ENCODE data around the gene PTPRN2. TPM values are rescaled to one million over a fixed set of nuclear protein-coding genes. Genes with fewer than 3 reads are reported as not detected.

PTPRN2 gene
- total and polyA plus RNA-seq, 8 donors = 4.9 to 136 (median 46.8) TPM

GRCh38 chr7:157550300-157551275, 1037.0 kb downstream of the PTPRN2 start:
- H3K27ac ChIP-seq = no peak overlapping the region
- 92 to 94% (median 93%) methylated on average over 30 to 31 of the region's 31 CpGs for WGBS, 5 donors
- no peak for DNase-seq
- no peaks in the 10 kb centered on the region for H3K4me1 ChIP-seq
- no peaks in the 10 kb centered on the region for H3K9me3 ChIP-seq
- intact Hi-C loops (cut with DNase I; ENCODE audit: low total_unique reads) = no loop called here
- no peak for TF ChIP-seq POLR2AphosphoS5 (IDR thresholded peaks at IDR 0.05)
- TF ChIP-seq CTCF (IDR thresholded peaks at IDR 0.05) = no peak
- no peak for TF ChIP-seq POLR2A (IDR thresholded peaks at IDR 0.05)
- TF ChIP-seq EP300 (IDR thresholded peaks at IDR 0.05) = no peak
- no peaks in the 10 kb centered on the region for H3K27me3 ChIP-seq
- no peak overlapping the region for H3K4me3 ChIP-seq
- H3K36me3 ChIP-seq = peaks cover 4 to 52% (median 44%) of the 10 kb centered on the region in 4 donors

- DNase-seq = no peak
- Histone ChIP-seq H3K36me3 (peaks cover 4 to 60% (median 46%) of the 10 kb centered on the region in 4 donors), H3K4me3 (no peak overlapping the region), H3K27ac (no peak overlapping the region), H3K4me1 (no peaks in the 10 kb centered on the region), H3K9me3 (no peaks in the 10 kb centered on the region), H3K27me3 (no peaks in the 10 kb centered on the region)
- intact Hi-C loops (cut with DNase I; ENCODE audit: low total_unique reads) = no loop called here
- WGBS, 5 donors = 94 to 97% (median 95%) methylated on average over 22 of the region's 22 CpGs
- no peak for TF ChIP-seq POLR2A (IDR thresholded peaks at IDR 0.05)
- TF ChIP-seq CTCF (IDR thresholded peaks at IDR 0.05) = no peak
- no peak for TF ChIP-seq EP300 (IDR thresholded peaks at IDR 0.05)
- TF ChIP-seq POLR2AphosphoS5 (IDR thresholded peaks at IDR 0.05) = no peak
Measured at GRCh38 chr7:157549612-157550299, 1037.9 kb downstream of the PTPRN2 start.

DNA sequence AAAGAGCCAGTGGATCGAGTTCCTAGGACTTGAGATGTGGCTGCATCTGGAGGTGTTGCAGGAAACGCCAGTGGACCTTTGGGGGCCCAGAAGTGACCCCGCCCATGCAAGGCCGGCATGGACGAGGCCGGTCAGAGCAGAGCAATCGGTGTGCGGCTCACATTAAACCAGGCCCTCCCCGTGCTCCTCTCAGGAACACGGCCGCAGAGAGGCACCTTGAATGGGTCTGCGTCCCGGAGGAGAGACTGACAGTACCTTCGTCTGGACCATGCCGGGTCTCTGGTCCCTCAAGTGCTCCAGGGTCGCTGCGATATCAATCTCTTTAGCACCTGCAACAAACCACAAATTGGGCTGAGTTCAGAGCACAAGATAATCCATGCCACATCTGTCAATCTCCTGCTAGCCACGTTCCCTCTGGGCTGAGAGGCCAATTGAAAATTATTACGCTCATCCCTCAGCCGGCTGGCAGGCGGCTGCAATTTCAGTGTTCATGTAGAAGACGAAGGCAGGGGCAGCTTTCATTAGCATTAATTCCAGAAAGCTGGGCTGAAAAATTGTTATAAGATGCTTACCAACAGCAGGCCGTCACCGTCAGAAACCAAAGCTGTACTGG, 1038.8 kb downstream of the PTPRN2 start:
- Histone ChIP-seq H3K4me1 (no peaks in the 10 kb centered on the region), H3K9me3 (no peaks in the 10 kb centered on the region), H3K4me3 (no peak overlapping the region), H3K27ac (no peak overlapping the region), H3K36me3 (peaks cover 4 to 63% (median 46%) of the 10 kb centered on the region in 4 donors), H3K27me3 (no peaks in the 10 kb centered on the region)
- DNase-seq = no peak
- TF ChIP-seq CTCF (IDR thresholded peaks at IDR 0.05) (no peak), EP300 (IDR thresholded peaks at IDR 0.05) (no peak), POLR2AphosphoS5 (IDR thresholded peaks at IDR 0.05) (no peak), POLR2A (IDR thresholded peaks at IDR 0.05) (no peak)
- intact Hi-C loops (cut with DNase I; ENCODE audit: low total_unique reads) = no loop called here
- 87 to 95% (median 94%) methylated on average over 23 to 24 of the region's 24 CpGs for WGBS, 5 donors

- WGBS, 5 donors = 93 to 97% (median 95%) methylated on average over 13 to 23 of the region's 23 CpGs
Measured at GRCh38 chr7:157547611-157548010, 1040.0 kb downstream of the PTPRN2 start.

More at GRCh38 chr7:157547611-157548010, 1040.0 kb downstream of the PTPRN2 start:
- Histone ChIP-seq H3K27ac (no peak overlapping the region), H3K4me3 (no peak overlapping the region), H3K4me1 (no peaks in the 10 kb centered on the region), H3K36me3 (peaks cover 4 to 55% (median 38%) of the 10 kb centered on the region in 4 donors), H3K9me3 (no peaks in the 10 kb centered on the region), H3K27me3 (no peaks in the 10 kb centered on the region)
- DNase-seq = no peak
- intact Hi-C loops (cut with DNase I; ENCODE audit: low total_unique reads) = no loop called here
- no peak for TF ChIP-seq EP300 (IDR thresholded peaks at IDR 0.05)
- TF ChIP-seq POLR2AphosphoS5 (IDR thresholded peaks at IDR 0.05) = no peak
- TF ChIP-seq POLR2A (IDR thresholded peaks at IDR 0.05) = no peak
- no peak for TF ChIP-seq CTCF (IDR thresholded peaks at IDR 0.05)
